ENCODE measurements around the gene PHOX2A.

PHOX2A gene

GRCh38 chr11:72243173-72244059 lies 560 bp downstream of the PHOX2A start:
- Histone ChIP-seq H3K27me3 (ENCODE audit: insufficient read depth, low read length) (peaks cover 87% of the 10 kb centered on the region), H3K4me1 (ENCODE audit: insufficient read depth, low read length) (peaks cover 12% of the 10 kb centered on the region), H3K4me3 (ENCODE audit: low read length) (no peak overlapping the region)

GRCh38 chr11:72242141-72242540 lies 1.8 kb downstream of the PHOX2A start:
- Histone ChIP-seq H3K9me3 (ENCODE audit: low read length) (peaks cover 15% of the 10 kb centered on the region), H3K4me3 (ENCODE audit: low read length) (no peak overlapping the region), H3K36me3 (ENCODE audit: insufficient read depth, low read length) (peaks cover 11% of the 10 kb centered on the region), H3K4me1 (ENCODE audit: insufficient read depth, low read length) (peaks cover 12% of the 10 kb centered on the region), H3K27me3 (ENCODE audit: insufficient read depth, low read length) (peaks cover 81% of the 10 kb centered on the region), H2AFZ (ENCODE audit: low read depth, low read length) (no peak overlapping the region)

More at GRCh38 chr11:72243173-72244059, 560 bp downstream of the PHOX2A start:
- Histone ChIP-seq H3K36me3 (ENCODE audit: insufficient read depth, low read length) (peaks cover 1% of the 10 kb centered on the region), H2AFZ (ENCODE audit: low read depth, low read length) (no peak overlapping the region), H3K9me3 (ENCODE audit: low read length) (peaks cover 15% of the 10 kb centered on the region)

- peaks cover 73% of the 10 kb centered on the region for H3K27me3 ChIP-seq (ENCODE audit: insufficient read depth, low read length)
- no peak overlapping the region for H2AFZ ChIP-seq (ENCODE audit: low read depth, low read length)
- peaks cover 15% of the 10 kb centered on the region for H3K9me3 ChIP-seq (ENCODE audit: low read length)
- peaks cover 18% of the 10 kb centered on the region for H3K36me3 ChIP-seq (ENCODE audit: insufficient read depth, low read length)
- no peak overlapping the region for H3K4me3 ChIP-seq (ENCODE audit: low read length)
- H3K4me1 ChIP-seq (ENCODE audit: insufficient read depth, low read length): peaks cover 12% of the 10 kb centered on the region
Observed at GRCh38 chr11:72241291-72241781, 2.6 kb downstream of the PHOX2A start.

GRCh38 chr11:72240461-72241290 lies 3.3 kb downstream of the PHOX2A start:
- H3K36me3 ChIP-seq (ENCODE audit: insufficient read depth, low read length): peaks cover 23% of the 10 kb centered on the region
- peaks cover 66% of the 10 kb centered on the region for H3K27me3 ChIP-seq (ENCODE audit: insufficient read depth, low read length)
- no peak overlapping the region for H3K4me3 ChIP-seq (ENCODE audit: low read length)
- H3K9me3 ChIP-seq (ENCODE audit: low read length): peaks cover 15% of the 10 kb centered on the region
- no peak overlapping the region for H2AFZ ChIP-seq (ENCODE audit: low read depth, low read length)
- peaks cover 12% of the 10 kb centered on the region for H3K4me1 ChIP-seq (ENCODE audit: insufficient read depth, low read length)

GRCh38 chr11:72239849-72240460 lies 4.0 kb downstream of the PHOX2A start:
- Histone ChIP-seq H3K27me3 (ENCODE audit: insufficient read depth, low read length) (peaks cover 59% of the 10 kb centered on the region), H3K4me3 (ENCODE audit: low read length) (no peak overlapping the region), H3K36me3 (ENCODE audit: insufficient read depth, low read length) (peaks cover 31% of the 10 kb centered on the region), H3K4me1 (ENCODE audit: insufficient read depth, low read length) (peaks cover 8% of the 10 kb centered on the region), H3K9me3 (ENCODE audit: low read length) (peaks cover 15% of the 10 kb centered on the region), H2AFZ (ENCODE audit: low read depth, low read length) (no peak overlapping the region)

GRCh38 chr11:72239313-72239848 lies 4.6 kb downstream of the PHOX2A start:
- no peak overlapping the region for H2AFZ ChIP-seq (ENCODE audit: low read depth, low read length)
- peaks cover 53% of the 10 kb centered on the region for H3K27me3 ChIP-seq (ENCODE audit: insufficient read depth, low read length)
- H3K4me1 ChIP-seq (ENCODE audit: insufficient read depth, low read length): peaks cover 2% of the 10 kb centered on the region
- H3K9me3 ChIP-seq (ENCODE audit: low read length): peaks cover 15% of the 10 kb centered on the region
- peaks cover 36% of the 10 kb centered on the region for H3K36me3 ChIP-seq (ENCODE audit: insufficient read depth, low read length)
- H3K4me3 ChIP-seq (ENCODE audit: low read length): no peak overlapping the region

- H3K27me3 ChIP-seq (ENCODE audit: insufficient read depth, low read length): peaks cover 50% of the 10 kb centered on the region
- H3K4me3 ChIP-seq (ENCODE audit: low read length): no peak overlapping the region
Observed at GRCh38 chr11:72238492-72239312, 5.3 kb downstream of the PHOX2A start.

GRCh38 chr11:72238040-72238450 lies 5.9 kb downstream of the PHOX2A start:
- H2AFZ ChIP-seq (ENCODE audit: low read depth, low read length): no peak overlapping the region
- peaks cover 48% of the 10 kb centered on the region for H3K36me3 ChIP-seq (ENCODE audit: insufficient read depth, low read length)
- H3K27me3 ChIP-seq (ENCODE audit: insufficient read depth, low read length): peaks cover 44% of the 10 kb centered on the region
- H3K4me1 ChIP-seq (ENCODE audit: insufficient read depth, low read length): no peaks in the 10 kb centered on the region
- H3K9me3 ChIP-seq (ENCODE audit: low read length): peaks cover 14% of the 10 kb centered on the region
- H3K4me3 ChIP-seq (ENCODE audit: low read length): no peak overlapping the region

More at GRCh38 chr11:72238492-72239312, 5.3 kb downstream of the PHOX2A start:
- peaks cover 15% of the 10 kb centered on the region for H3K9me3 ChIP-seq (ENCODE audit: low read length)
- H2AFZ ChIP-seq (ENCODE audit: low read depth, low read length): no peak overlapping the region
- H3K4me1 ChIP-seq (ENCODE audit: insufficient read depth, low read length): no peaks in the 10 kb centered on the region
- H3K36me3 ChIP-seq (ENCODE audit: insufficient read depth, low read length): peaks cover 41% of the 10 kb centered on the region

- H3K4me1 ChIP-seq (ENCODE audit: insufficient read depth, low read length): no peaks in the 10 kb centered on the region
- no peak overlapping the region for H2AFZ ChIP-seq (ENCODE audit: low read depth, low read length)
- H3K9me3 ChIP-seq (ENCODE audit: low read length): peaks cover 11% of the 10 kb centered on the region
- peaks cover 38% of the 10 kb centered on the region for H3K27me3 ChIP-seq (ENCODE audit: insufficient read depth, low read length)
- no peak overlapping the region for H3K4me3 ChIP-seq (ENCODE audit: low read length)
- H3K36me3 ChIP-seq (ENCODE audit: insufficient read depth, low read length): peaks cover 55% of the 10 kb centered on the region
Observed at GRCh38 chr11:72237112-72237931, 6.7 kb downstream of the PHOX2A start.

- no peak overlapping the region for H3K4me3 ChIP-seq (ENCODE audit: low read length)
Observed at GRCh38 chr11:72236774-72237111, 7.2 kb downstream of the PHOX2A start.

GRCh38 chr11:72236083-72236697 lies 7.8 kb downstream of the PHOX2A start:
- H2AFZ ChIP-seq (ENCODE audit: low read depth, low read length): no peak overlapping the region
- no peak overlapping the region for H3K4me3 ChIP-seq (ENCODE audit: low read length)
- peaks cover 28% of the 10 kb centered on the region for H3K27me3 ChIP-seq (ENCODE audit: insufficient read depth, low read length)
- H3K36me3 ChIP-seq (ENCODE audit: insufficient read depth, low read length): peaks cover 66% of the 10 kb centered on the region
- peaks cover 7% of the 10 kb centered on the region for H3K9me3 ChIP-seq (ENCODE audit: low read length)
- H3K4me1 ChIP-seq (ENCODE audit: insufficient read depth, low read length): no peaks in the 10 kb centered on the region

More at GRCh38 chr11:72236774-72237111, 7.2 kb downstream of the PHOX2A start:
- Histone ChIP-seq H2AFZ (ENCODE audit: low read depth, low read length) (no peak overlapping the region), H3K36me3 (ENCODE audit: insufficient read depth, low read length) (peaks cover 61% of the 10 kb centered on the region), H3K9me3 (ENCODE audit: low read length) (peaks cover 7% of the 10 kb centered on the region), H3K27me3 (ENCODE audit: insufficient read depth, low read length) (peaks cover 32% of the 10 kb centered on the region), H3K4me1 (ENCODE audit: insufficient read depth, low read length) (no peaks in the 10 kb centered on the region)

Measured in neuron (in vitro differentiated cells).